ENCODE results near the gene FSCN2.
A peak's percentile ranks its signal among the peaks of the same experiment; 100 is the strongest.

- TF ChIP-seq CTCF (IDR thresholded peaks at IDR 0.05) (no peak), PRRX2 (CRISPR knock-in tag; IDR thresholded peaks at IDR 0.05) (no peak), USF2 (CRISPR knock-in tag; IDR thresholded peaks at IDR 0.05) (0 out of 2 replicates have a peak, but pooled peaks have one; percentile 34), ZNF138 (CRISPR knock-in tag; conservative IDR thresholded peaks at IDR 0.05) (0 out of 2 replicates have a peak, but pooled peaks have one; percentile 24), NFE2L1 (CRISPR knock-in tag; IDR thresholded peaks at IDR 0.05) (peak; percentile 66; the same call in 1 of the 2 replicates)
These were observed 40.5 kb upstream of the FSCN2 start for GRCh38 chr17:81487487-81488275.
